Measurements from ENCODE around the gene ADGRA3. TPM values are rescaled to one million over a fixed set of nuclear protein-coding genes. Genes with fewer than 3 reads are reported as not detected.

Gene ADGRA3
- total and polyA plus RNA-seq, 8 donors: 13.4 to 27.4 (median 17.6) TPM

DNA sequence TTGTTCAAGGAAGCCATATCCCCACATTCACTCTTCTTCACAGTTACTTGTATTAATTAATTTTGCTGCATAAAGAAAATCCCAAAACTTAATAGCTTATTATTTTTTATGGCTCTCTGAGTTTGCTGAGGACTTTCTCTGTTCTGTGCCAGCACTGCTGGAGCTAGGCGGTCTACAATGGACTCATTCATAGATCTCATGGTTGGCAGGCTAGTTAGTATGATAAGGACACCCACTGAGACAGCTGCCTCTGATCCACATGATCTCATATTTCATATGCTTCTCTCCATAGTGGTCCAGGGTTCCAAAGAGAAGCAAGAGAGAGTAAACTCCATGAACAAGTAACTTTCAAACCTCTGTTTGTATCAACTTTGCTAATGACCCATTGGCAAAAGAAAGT is 170.2 kb downstream of the ADGRA3 start:
- TF ChIP-seq, protein P1, sequence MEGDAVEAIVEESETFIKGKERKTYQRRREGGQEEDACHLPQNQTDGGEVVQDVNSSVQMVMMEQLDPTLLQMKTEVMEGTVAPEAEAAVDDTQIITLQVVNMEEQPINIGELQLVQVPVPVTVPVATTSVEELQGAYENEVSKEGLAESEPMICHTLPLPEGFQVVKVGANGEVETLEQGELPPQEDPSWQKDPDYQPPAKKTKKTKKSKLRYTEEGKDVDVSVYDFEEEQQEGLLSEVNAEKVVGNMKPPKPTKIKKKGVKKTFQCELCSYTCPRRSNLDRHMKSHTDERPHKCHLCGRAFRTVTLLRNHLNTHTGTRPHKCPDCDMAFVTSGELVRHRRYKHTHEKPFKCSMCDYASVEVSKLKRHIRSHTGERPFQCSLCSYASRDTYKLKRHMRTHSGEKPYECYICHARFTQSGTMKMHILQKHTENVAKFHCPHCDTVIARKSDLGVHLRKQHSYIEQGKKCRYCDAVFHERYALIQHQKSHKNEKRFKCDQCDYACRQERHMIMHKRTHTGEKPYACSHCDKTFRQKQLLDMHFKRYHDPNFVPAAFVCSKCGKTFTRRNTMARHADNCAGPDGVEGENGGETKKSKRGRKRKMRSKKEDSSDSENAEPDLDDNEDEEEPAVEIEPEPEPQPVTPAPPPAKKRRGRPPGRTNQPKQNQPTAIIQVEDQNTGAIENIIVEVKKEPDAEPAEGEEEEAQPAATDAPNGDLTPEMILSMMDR (IDR thresholded peaks at IDR 0.05): no peak
- ATAC-seq: peak in 1 of 4 donors; percentile 34
- WGBS, 2 donors: 76 to 87% methylated on average over 1 of the region's 1 CpG
- Histone ChIP-seq H3K27ac (no peak overlapping the region), H3K4me1 (no peaks in the 10 kb centered on the region), H3K9me3 (no peaks in the 10 kb centered on the region), H3K4me3 (no peak overlapping the region), H3K27me3 (no peaks in the 10 kb centered on the region), H3K36me3 (no peaks in the 10 kb centered on the region)
- FAIRE-seq: no peak
- intact Hi-C loops (cut with DNase I): no loop called here
- DNase-seq: no peak

DNA sequence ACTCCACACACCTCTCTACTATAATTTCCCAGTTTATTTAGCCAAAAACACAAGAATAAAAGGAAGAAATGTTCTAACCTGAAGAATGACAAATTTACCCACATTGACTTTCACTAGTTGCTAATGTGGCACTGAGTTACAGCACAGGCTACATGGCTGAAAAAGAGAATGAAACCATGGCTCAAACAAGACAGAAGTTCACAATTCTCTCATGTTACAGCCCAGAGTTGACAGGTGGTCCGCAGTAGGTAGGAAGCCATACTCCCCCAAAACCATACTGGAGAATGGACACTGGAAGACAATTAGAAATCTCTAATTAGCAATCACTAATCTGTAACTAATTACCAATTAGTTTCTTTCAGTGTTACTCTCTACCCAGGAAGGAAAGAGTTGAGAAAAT is 170.8 kb downstream of the ADGRA3 start:
- Histone ChIP-seq H3K9me3 (no peaks in the 10 kb centered on the region), H3K27ac (no peak overlapping the region), H3K4me1 (no peaks in the 10 kb centered on the region), H3K27me3 (no peaks in the 10 kb centered on the region), H3K36me3 (no peaks in the 10 kb centered on the region), H3K4me3 (no peak overlapping the region)
- intact Hi-C loops (cut with DNase I): no loop called here
- FAIRE-seq: no peak
- ATAC-seq: no peak
- TF ChIP-seq, protein P1 (IDR thresholded peaks at IDR 0.05): no peak
- no peak for DNase-seq
- 0% methylated on average over 1 of the region's 1 CpG for WGBS, 2 donors

DNA sequence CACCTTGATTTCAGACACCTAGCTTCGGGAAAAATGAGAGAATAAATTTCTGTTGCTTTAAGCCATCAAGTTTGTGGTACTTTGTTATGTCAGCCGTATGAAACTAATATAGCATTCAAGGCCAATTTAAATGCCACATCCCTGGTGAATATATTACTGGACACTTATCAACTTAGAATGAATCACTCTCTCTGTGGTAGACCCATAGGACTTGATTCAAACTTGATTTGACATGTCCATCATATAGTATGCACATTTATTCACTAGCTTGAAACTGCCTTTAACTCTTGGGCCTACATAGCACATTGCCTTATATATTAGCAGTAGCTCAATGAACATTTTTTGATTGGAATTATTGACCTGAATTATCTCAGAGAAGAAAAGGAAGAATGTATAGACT is 172.3 kb downstream of the ADGRA3 start:
- no peak for FAIRE-seq
- no peak for DNase-seq
- TF ChIP-seq, protein P1 (IDR thresholded peaks at IDR 0.05): no peak
- no peak for ATAC-seq
- H3K4me3 ChIP-seq: no peak overlapping the region
- H3K27me3 ChIP-seq: no peaks in the 10 kb centered on the region
- H3K27ac ChIP-seq: no peak overlapping the region
- H3K9me3 ChIP-seq: no peaks in the 10 kb centered on the region
- H3K4me1 ChIP-seq: no peaks in the 10 kb centered on the region
- WGBS, 2 donors: 84 to 93% methylated on average over 2 of the region's 2 CpGs
- no peaks in the 10 kb centered on the region for H3K36me3 ChIP-seq
- intact Hi-C loops (cut with DNase I): no loop called here

DNA sequence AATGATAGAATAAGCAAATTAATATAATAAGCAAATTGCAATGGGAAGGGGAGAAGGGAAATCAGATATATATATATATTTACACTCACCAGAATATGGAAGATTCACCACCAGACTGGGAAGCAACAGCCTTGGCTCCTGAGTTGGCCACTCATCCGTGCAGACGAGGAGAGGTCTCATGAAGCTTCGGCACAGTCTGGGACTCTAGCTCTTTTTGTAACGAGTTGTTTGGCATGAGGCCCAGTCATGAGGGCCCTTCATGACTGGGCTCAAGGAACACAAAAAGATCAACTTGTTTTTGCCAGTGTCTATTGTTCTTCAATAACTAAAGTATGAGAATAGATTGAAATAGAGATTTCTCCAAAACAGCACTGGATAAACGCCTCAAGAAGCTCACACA is 176.4 kb downstream of the ADGRA3 start:
- DNase-seq (no peak), ATAC-seq (no peak), FAIRE-seq (no peak)
- WGBS, 2 donors: 66 to 83% methylated on average over 5 of the region's 5 CpGs
- H3K4me3 ChIP-seq: no peak overlapping the region
- H3K9me3 ChIP-seq: no peaks in the 10 kb centered on the region
- no peaks in the 10 kb centered on the region for H3K27me3 ChIP-seq
- intact Hi-C loops (cut with DNase I): no loop called here
- H3K4me1 ChIP-seq: no peaks in the 10 kb centered on the region
- H3K36me3 ChIP-seq: no peaks in the 10 kb centered on the region
- TF ChIP-seq, protein P1 (IDR thresholded peaks at IDR 0.05): no peak
- no peak overlapping the region for H3K27ac ChIP-seq

DNA sequence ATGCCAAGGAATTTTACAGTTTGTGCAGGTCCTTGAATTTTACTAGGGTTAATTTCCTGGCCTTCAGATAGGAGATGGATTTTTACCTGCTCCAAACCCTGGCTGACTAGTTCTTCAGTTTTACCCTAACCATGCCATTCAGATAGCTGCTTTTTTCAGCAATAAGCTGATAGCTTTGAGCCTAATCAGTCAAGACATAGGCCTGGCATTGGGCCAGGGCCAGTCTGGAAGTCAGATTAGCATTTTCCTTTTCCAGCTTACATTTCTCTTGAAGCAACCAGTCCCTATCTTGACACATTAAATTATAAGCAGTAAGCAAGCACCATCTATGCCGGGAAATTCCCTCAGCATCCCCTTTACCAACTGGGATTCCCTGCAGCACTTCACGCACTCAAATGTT is 177.1 kb downstream of the ADGRA3 start:
- H3K36me3 ChIP-seq: no peaks in the 10 kb centered on the region
- H3K27ac ChIP-seq: no peak overlapping the region
- intact Hi-C loops (cut with DNase I): no loop called here
- no peaks in the 10 kb centered on the region for H3K4me1 ChIP-seq
- no peaks in the 10 kb centered on the region for H3K9me3 ChIP-seq
- ATAC-seq: no peak
- no peak overlapping the region for H3K4me3 ChIP-seq
- H3K27me3 ChIP-seq: no peaks in the 10 kb centered on the region
- TF ChIP-seq, protein P1 (IDR thresholded peaks at IDR 0.05): no peak
- 92% methylated on average over 2 of the region's 2 CpGs for WGBS, 2 donors
- no peak for FAIRE-seq
- no peak for DNase-seq

Other genes starting within 250 kb of the ADGRA3 start
- under 1 TPM in 4 of 6 donors, not detected in 2; 0.12 to 0.34 (median 0.17) TPM for gene GBA3, start 176.9 kb upstream of the ADGRA3 start, total RNA-seq
- under 1 TPM; 0.38 to 0.92 TPM for gene GBA3, start 176.9 kb upstream of the ADGRA3 start, polyA plus RNA-seq

Data from pancreas (tissue), 10 donors.